Measurements from ENCODE around the gene OR4K13.

Gene OR4K13, protein sequence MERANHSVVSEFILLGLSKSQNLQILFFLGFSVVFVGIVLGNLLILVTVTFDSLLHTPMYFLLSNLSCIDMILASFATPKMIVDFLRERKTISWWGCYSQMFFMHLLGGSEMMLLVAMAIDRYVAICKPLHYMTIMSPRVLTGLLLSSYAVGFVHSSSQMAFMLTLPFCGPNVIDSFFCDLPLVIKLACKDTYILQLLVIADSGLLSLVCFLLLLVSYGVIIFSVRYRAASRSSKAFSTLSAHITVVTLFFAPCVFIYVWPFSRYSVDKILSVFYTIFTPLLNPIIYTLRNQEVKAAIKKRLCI

DNA sequence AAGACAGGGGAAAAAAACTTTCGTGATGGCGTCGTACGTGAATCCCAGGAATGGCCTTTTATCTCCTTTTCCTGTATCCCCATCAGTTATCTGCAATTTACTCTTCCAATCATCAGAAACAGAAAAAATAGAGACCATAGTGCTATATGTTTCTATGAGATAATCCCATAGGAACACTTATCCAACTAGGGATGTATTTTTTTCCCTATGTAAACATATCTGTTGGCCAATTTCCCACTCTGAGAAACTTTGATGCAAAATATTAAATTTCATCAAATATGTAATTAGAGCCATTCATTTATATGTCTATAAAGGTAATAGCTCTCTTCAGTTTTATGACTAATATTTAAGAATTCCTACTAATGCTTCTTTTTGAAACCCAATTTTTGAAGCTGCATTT lies at the start of gene OR4K13:
Gene OR4K13 (minus strand): TSS at position 101 of the 400 bp plus-strand sequence. CDS start 1,280 bp downstream, outside the sequence.
- DNase-seq, result no peak

DNA sequence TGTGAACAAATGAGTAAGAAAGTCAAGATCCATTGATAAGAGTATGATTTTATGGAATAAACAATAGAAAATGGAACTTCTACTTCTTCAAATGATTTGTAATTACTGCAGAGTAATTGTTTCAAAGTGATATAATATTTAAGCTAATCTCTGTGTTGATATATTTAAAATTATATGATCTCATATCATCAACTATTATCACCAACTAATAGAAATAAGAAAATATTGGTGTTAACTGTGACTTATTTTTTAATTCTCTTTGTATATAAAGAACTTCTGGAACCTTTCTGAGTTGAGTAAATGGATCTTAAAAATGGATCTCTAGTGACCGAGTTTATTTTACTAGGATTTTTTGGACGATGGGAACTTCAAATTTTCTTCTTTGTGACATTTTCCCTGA lies 23.9 kb upstream of the OR4K13 start, which contains the start of gene OR4L1:
Gene OR4L1 (plus strand): TSS at position 301 of the 400 bp plus-strand sequence. CDS start 0 bp downstream, at position 301.
- no peak for DNase-seq

DNA sequence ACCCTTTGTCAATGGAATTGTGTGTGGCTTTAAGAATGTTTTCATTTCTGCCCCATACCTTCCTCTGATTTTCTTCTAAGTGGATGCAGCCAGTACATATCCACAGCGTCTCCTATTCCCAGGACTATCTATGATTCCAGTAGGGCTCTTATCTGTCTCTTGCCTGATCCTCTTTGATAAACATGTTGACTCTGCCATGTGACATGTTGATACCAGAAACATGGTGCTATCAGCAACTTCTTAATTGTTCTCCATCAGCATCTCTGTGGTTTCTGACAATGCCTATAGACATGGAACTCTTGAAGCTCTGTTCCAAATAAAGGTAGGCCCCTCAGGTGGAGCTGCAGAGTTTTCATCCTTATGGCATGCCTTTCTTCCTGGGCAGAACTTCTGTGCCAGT lies 12.4 kb upstream of the OR4K13 start:
- no peak for DNase-seq

DNA sequence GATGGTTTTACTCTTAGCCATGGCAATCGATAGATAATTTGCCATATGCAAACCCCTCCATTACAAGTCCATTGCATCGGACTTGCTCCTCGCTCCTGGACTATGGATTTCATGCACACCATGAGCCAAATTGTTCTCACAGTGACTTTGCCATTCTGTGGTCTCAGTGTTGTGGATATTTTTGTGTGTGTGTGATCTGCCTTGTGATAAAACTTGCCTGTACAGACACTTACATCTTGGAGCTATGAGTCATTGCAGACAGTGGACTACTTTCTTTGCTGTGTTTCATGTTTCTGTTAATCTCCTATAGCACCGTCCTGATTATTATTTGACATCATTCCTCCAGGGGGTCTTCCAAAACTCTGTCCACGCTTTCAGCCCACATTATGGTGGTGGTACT lies 8.4 kb upstream of the OR4K13 start:
- DNase-seq, result no peak

DNA sequence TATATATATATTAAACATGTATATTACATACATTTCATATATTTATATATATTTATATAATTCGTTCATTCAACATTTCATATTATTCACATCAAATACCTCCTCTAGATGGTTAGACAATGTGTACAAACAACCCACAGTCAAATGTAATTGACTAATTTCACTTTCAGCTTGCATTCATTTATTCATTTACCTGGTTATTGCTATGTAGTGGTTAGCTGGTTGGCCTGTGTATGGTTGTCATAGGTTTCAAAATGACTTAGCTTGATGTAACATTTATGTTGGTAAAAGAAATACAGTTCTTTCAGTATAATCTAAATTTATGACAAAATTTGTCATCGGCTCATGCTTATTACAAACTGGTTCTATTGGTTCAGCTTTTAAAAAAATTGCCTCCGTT lies 389 bp downstream of the OR4K13 start:
- DNase-seq, result no peak

DNA sequence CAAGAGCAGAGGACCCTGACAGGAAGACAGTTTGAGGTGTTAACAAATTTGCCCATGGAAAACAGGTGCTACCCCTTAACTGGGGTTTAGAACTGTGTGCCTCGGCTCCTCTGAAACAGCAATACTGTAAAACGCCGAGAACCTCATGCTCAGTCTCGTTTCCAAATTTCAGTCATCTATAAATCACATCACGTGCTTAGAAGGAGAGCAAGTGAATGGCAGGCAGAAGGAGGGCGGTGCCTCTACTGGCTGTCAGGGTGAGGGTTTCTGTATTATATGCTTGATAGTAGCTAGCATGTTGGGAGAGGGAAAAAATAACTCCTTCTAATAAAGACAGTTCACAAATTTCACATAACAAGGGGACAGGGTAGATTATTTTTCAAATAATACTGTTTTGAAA lies 4.8 kb downstream of the OR4K13 start:
- no peak for DNase-seq

DNA sequence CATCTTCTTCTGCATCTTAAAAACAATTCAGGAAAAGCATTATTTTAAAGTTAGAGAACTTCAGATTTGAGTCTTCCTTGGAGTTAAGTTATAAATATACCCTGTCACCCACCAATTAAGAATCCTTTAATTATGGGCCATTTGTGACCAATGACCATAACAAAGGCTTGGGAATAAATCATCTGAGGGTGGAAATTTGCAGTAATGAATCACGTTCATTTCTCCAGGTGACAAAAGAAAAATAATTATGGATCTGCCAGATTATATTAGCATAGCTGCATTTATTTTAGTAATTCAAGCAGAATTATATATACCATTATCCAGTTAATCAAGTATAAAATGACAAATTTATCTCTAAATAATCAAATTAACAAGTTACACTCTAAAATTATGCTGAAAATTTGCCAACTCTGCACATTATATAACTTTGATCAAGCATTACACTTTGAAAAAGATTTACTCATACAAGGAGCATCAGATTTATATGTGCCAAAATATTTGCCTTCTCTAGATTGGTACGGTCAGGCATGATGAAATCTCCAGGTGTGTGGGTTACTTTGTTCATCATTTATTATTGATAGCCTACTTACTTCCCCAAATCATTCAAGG lies 16.5 kb downstream of the OR4K13 start, which contains the start of gene OR4K14:
Gene OR4K14 (minus strand): TSS at position 51 of the 609 bp plus-strand sequence. CDS start 4,114 bp downstream, outside the sequence.
- DNase-seq, result no peak

DNA sequence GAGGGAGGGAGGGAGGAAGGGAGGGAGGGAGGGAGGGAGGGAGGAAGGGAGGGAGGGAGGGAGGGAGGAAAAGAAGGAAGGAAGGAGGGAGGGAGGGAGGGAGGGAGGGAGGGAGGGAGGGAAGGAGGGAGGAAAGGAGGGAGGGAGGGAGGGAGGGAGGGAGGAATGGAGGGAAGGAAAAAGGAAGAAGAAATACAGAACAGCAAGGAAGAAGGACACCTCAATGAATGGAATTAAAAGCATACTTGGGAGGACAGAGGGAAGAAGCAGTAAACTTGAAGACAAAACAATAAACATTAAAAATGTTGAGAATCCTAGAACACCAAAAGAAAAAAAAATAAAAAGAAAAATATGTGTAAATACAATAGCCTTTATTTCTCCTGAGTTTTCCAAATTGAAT lies 27.7 kb downstream of the OR4K13 start:
- no peak for DNase-seq

DNA sequence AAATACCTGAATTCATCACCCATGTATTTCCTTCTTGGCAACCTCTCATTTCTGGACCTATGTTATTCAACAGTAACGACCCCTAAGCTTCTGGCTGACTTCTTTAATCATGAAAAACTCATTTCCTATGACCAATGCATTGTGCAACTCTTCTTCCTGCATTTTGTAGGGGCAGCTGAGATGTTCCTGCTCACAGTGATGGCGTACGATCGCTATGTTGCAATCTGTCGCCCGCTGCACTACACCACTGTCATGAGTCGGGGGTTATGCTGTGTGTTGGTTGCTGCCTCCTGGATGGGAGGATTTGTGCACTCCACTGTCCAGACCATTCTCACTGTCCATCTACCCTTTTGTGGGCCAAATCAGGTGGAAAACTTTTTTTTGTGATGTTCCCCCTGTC lies 33.5 kb downstream of the OR4K13 start:
- no peak for DNase-seq

DNA sequence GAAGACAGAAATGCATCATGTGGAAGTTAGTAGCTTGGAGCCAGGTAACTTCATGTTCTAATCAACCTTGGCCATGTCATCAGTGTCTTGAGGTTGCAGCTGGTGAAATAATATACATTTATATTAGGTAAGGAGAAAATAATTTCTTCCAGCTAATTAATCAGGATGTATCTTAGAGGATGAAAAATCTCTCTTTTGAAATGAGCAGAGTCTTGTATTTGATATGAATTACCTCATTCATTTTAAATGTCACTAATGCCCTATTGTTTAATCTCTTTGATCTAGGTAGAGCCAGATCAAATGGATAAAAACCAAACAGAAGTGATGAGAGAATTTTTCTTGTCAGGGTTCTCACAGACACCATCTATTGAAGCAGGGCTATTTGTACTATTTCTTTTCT lies 34.0 kb downstream of the OR4K13 start, which contains the start of gene OR4Q2:
Gene OR4Q2 (plus strand): TSS at position 301 of the 400 bp plus-strand sequence.
- DNase-seq, result no peak

DNA sequence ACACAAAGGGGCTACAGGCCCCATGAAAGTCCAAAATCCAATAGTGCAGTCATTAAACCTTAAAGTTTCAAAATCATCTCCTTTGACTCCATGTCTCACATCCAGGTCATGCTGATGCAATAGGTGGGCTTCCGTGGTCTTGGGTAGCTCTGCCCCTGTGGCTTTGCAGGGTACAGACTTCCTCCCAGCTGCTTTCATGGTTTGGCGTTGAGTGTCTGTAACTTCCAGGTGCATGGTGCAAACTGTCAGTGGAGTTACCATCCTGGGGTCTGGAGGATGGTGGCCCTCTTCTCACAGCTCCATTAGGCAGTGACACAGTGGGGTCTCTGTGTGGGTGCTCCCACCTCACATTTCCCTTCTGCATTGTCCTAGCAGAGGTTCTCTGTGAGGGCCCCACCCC lies 42.4 kb downstream of the OR4K13 start:
- no peak for DNase-seq

Measured in NCI-H774 (cell line).